ENCODE data around the gene TOP1. TPM values are rescaled to one million over a fixed set of nuclear protein-coding genes. Genes with fewer than 3 reads are reported as not detected.

TOP1 gene
- total and polyA plus RNA-seq, 9 of the 15 experiments (the other 6 are each of a cell fraction or from before 2014, with no cell fraction given): 26.4 to 127 (median 39.6) TPM

- no peak for TF ChIP-seq SMAD1 (IDR thresholded peaks at IDR 0.05; ENCODE audit: low read depth, low read length, partially characterized antibody)
- TF ChIP-seq SRSF3 (IDR thresholded peaks at IDR 0.05; ENCODE audit: insufficient read depth, low read length): no peak
- TF ChIP-seq ZNF24 (IDR thresholded peaks at IDR 0.05): peak; percentile 54; the same call in 1 of the 2 replicates
- no peak for TF ChIP-seq AFF1 (IDR thresholded peaks at IDR 0.05; ENCODE audit: low read depth in 1 of 2, partially characterized antibody in 2 of 2)
- no peak for TF ChIP-seq PTTG1 (tag; IDR thresholded peaks at IDR 0.05; ENCODE audit: low read depth)
- TF ChIP-seq IRF9 (tag; IDR thresholded peaks at IDR 0.05): no peak
- no peak for TF ChIP-seq FOS (IDR thresholded peaks at IDR 0.05; ENCODE audit: extremely low read depth, insufficient read length)
- TF ChIP-seq FOSL1 (tag; conservative IDR thresholded peaks at IDR 0.05): no peak
- TF ChIP-seq ELF1 (tag; IDR thresholded peaks at IDR 0.05): 0 out of 2 replicates have a peak, but pooled peaks have one; percentile 32
Observed at GRCh38 chr20:41142919-41143318, 114.3 kb downstream of the TOP1 start (continued).
